Stimulated activated CD8-positive, alpha-beta memory T cell treated with anti-CD3 and anti-CD28 coated beads, Interleukin-7, amount 100 ng/mL, for 1 hour (primary cell): ENCODE measurements around the gene RPL19.
"Not testable (repeated sequence)": the region's sequence is repeated elsewhere in the genome, so short reads cannot be mapped to it uniquely, and the experiment has no call there.

ENCODE experiments used
- DNase-seq, 2 donors: peaks; one replicate each; pipeline ENCODE4 v3.0.0-alpha.2; 2020; ENCODE audit warnings: low read depth in 2 of 2

Gene RPL19

GRCh38 chr17:39200070-39200879, at the start of gene RPL19:
RPL19 (plus strand) TSS chr17:39200283; CDS start chr17:39200345, 62 bp downstream.
- peak; percentile 56 to 63 for DNase-seq

GRCh38 chr17:39150795-39151149, 49.3 kb upstream of the RPL19 start:
- DNase-seq, result no peak

GRCh38 chr17:39151150-39151942, 48.7 kb upstream of the RPL19 start, which contains the start of gene PLXDC1:
PLXDC1 (minus strand) TSS chr17:39151637; CDS start chr17:39151437, 200 bp downstream.
- no peak for DNase-seq

DNA sequence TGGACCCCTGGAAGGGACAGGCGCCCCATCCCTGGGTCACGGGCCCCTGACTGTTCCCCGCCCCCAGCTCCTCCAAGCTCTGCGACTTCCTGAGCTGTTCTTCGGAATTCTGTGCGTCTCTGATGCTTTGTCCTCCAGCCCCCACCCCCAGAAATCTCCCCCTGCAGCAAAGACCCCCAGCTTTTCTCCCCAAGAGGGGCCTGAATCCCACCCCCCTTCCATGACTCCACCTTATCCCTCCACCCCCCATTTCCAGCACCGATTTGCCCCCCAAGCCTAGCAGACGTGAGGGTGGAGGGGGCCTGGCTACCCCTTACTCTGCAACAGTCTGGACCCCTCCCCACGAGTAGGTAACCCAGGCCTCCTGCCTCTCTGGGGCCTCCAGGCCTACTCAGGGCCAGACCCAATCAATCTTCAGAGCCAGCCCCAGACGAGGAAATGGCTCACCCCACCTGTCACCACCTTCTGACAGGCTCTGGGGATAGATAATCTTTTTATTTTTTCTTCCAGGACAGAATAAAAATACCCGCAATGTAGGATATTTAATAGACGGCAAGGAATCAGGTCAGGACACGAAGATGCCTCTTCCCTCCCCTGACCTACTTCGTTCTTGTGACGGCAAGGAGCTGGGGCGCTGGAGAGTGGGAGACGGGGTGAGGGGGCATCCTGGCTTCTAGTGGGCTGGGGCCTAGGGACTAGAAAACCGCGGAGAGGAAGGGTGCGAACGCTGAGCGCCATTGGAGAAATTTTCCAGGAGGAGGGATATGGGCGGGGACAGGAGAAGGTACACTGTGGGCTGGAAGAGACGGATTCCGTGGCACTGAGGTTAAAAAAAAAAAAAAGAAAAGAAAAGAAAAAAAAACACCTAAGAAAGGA, 47.9 kb upstream of the RPL19 start:
- DNase-seq, result no peak

DNA sequence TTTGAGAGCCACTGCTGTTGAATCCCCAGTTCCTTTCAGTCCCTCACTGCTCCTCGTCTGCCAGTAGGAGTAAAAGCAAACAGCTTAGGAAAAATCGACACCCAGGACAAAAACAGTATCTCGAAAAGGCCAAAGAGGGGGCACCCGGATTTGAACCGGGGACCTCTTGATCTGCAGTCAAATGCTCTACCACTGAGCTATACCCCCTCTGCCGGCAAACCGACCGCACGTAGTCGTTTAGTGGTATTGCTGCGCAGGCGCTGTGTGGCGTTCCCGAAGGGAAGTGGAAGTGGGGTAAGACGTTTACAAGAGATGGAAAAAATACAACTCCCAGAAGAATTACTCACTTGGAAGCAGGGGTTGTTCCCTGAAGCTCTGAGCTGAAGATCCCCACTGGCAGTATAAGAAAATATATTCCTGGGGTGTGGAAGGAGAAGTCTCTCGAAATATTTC, 46.5 kb upstream of the RPL19 start:
- DNase-seq, result peak; percentile 86 to 97

DNA sequence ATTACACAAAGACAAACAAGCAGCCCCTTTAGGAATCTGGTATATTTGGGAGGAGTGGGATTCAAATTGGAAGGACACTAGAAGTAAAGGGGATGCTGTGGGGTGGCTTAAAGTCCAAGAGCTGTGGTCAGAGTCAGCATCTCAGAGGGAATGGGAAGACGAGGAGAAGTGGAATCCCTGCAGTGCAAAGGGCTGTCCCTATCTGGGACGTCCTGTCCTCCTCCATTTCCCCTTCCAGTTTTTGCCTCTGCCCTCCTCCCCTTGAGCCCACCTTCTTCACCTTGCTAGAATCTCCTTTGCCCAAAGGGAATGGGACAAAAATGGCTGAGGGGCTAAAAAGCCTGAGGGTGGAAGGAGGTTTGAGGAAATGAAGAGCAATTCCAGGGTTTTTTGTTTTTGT, 44.4 kb upstream of the RPL19 start:
- no peak for DNase-seq

- no peak for DNase-seq
Observed at GRCh38 chr17:39156491-39156890, 43.6 kb upstream of the RPL19 start.

- DNase-seq, result no peak
Observed at GRCh38 chr17:39158623-39159022, 41.5 kb upstream of the RPL19 start.

GRCh38 chr17:39161962-39162361, 38.1 kb upstream of the RPL19 start:
- no peak for DNase-seq

GRCh38 chr17:39164675-39165143, 35.4 kb upstream of the RPL19 start:
- DNase-seq, result peak; percentile 44 to 52

DNA sequence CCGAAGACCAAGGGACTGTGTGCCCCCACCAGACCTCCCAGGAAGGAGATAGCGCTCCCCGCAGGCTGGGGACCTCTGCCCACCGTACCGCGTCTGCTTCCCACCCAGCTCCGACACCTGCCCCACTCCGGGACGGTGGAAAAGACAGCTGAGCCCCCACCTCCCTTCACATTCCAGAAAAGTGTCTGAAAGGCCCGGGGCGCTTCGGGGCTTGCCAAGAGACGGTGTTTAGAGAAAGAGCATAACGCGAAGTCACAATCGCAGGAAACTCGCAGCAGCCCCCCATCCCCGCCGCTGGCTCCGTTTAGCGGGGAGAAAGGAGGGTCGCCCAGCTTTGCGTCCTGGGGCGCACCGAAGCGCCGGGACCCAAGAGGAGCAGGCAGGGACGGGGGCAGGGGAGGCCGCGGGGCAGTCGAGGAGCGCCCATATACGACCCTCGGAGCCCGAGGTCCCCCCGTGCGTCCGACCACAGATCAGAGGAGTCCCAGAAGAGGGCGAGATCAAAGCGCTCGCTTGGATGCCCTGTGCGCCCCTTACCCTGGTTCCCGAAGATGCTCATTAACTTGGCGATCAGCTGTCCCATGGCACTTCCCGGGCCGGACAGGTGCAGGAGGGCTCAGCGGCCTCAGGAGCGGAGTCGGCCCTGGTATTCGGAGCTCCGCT, 34.8 kb upstream of the RPL19 start:
- DNase-seq, result no peak

DNA sequence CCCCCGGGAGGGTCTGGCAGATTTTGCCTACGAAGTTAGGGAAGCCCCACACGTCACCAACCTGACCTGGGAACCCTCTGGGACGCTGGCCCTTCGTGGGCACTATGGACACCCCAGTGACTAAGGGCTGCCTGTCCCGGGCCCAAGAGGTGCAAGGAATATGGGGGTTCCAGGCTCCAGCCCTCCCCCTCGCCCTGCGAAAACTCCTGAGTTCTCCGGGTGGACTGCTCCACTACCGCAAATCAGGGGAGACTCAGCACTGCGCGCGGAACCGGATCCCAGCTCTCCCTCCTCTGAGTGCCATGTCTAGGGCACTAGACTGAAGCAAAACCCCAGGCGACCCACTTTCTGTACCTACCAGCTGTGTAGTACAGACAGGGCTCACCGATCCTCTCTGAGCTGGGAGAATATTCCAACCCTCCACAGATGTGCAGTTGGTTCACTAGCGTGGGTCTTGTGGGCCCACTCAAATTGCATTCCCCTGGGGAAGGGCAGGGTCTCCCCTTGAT, 34.2 kb upstream of the RPL19 start, which contains the start of gene ARL5C:
Gene ARL5C (minus strand): TSS at position 321 of the 509 bp plus-strand sequence. CDS start 401 bp downstream, outside the sequence.
- DNase-seq, result no peak

- DNase-seq, result no peak
Observed at GRCh38 chr17:39166437-39167335, 33.4 kb upstream of the RPL19 start.

DNA sequence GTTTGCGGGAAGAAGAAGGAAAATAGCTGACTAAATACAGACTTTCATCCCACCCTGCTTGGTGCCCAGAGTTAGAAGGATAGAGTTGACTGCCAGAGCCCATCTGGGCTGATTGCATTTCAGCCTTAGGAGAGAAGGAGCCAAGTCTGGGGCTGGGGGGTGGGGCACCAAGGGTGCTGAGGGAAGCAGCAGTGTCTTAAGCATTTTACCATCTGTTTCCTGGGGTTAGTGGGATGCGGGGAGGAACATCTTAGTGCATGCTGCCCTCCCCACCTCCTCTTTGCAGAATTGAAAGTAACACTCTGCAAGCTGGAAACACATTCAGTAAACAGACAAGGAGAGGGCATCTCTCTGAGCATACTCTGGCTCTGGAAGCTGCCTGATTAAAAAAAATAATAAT, 32.6 kb upstream of the RPL19 start:
- DNase-seq, result no peak

DNA sequence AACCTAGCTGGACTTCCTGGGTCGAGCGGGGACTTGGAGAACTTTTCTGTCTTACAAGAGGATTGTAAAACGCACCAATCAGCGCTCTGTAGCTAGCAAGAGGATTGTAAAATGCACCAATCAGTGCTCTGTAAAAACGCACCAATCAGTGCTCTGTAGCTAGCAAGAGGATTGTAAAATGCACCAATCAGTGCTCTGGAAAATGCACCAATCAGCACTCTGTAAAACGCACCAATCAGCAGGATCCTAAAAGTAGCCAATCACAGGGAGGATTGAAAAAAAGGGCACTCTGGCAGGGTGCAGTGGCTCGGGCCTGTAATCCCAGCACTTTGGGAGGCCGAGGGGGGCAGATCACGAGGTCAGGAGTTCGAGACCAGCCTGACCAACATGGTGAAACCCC, 31.6 kb upstream of the RPL19 start:
- DNase-seq, result not testable (repeated sequence)

DNA sequence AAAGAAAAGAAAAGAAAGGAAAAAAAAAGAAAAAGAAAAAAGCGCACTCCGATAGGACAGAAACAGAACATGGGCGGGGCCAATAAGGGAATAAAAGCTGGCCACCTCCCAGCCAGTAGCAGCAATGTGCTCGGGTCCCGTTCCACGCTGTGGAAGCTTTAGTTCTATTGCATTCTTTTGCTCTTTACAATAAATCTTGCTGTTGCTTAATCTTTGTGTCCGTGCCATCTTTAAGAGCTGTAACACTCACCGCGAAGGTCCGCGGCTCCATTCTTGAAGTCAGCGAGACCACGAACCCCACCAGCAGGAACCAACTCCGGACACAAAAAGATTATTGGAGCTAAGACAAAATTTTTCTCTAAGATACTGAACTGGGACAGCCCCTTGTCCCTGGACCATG, 31.0 kb upstream of the RPL19 start:
- no peak for DNase-seq

- DNase-seq, result no peak
Observed at GRCh38 chr17:39169518-39169917, 30.6 kb upstream of the RPL19 start.

DNA sequence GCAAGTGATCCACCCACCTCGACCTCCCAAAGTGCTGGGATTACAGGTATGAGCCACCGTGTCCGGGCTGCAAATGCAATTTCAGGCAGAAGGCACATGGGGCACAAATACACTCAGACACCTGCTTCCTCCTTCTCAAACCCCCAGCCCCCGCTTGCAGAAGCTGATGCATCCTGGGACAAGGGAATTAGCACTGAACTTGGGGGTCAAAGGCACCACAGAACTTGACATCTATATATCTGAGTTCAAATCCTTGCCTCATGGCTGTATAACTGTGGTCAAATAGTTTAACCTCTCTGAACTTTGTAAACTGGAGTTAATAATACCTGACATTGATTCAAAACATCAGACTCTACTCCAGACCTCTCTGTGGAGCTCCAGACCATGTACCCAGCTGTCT, 30.0 kb upstream of the RPL19 start:
- DNase-seq, result no peak

DNA sequence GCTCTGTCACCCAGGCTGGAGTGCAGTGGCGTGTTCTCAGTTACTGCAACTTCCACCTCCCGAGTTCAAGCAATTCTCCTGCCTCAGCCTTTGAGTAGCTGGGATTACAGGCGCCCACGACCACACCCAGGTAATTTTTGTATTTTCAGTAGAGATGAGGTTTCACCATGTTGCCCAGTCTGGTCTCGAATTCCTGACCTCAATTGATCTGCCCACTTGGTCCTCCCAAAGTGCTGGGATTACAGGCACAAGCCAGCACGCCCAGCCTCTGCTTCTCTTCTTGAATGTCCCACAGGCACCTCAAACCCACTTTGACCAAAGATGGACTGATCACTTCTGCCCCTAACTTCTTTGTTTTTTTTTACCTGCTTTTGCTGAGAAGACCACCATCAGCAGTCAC, 29.5 kb upstream of the RPL19 start:
- no peak for DNase-seq

DNA sequence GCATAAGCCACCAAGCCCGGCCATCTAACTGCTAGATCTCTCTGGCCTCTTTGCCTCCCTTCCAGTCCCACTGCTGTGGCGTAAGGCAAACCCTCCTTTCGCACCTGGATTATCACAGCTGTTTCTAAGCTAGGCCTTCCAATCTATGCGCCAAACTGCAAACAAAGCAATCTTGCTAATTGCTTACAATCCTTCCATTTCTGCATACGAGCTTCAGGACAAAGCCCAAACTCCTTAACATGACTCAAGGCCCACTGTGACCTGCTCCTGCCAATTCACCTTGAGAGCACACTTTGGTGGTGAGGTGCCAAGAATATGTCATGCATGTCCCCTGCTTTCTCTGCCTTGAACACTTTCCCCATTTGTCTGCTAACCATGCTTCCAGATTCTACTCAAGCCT, 28.1 kb upstream of the RPL19 start:
- no peak for DNase-seq
